ENCODE measurements around the gene HK3.

Gene HK3

DNA sequence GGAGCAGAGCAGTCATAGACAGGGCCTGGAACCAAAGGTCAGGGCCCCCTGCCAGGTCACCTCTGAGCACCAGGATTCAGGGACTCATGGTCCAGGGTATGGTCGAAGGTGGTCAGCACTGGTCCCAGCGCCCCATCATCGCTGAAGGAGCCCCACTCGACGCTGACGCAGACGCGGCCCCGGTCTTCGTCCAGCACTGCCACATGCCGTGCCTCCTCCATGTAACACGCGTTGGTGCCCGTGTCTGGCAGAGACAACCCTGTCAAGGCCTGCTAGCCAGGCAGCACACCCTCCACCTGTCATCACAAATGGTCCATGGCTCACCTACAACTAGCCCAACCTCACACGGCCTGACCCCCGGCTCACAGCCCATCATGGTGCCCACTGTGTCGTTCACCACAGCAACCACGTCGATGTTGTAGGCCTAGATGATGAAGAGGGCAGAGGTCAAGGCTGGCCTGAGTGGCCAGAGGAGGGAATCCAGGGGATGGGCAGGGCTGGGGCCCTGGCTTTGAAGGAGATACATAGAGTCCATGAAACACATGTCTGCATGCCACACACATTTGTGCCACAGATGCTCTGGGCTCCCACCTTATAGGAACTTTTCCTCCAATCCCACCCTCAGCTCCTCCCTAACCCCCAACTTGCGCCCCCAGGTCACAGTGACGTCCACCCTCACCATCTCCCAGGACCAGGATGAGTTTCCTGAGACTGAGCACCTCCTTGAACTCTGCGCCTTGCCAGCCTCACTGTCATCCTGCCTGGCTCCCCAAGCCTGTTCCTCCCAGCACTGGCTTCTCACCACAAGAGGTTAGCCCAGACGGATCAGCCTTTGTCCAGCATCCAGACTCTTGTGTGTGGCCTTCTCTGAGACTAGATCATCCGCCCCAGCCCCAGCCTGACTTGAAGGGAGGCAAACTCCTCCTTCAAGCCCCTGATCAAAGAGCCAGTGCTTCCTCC, 9.5 kb downstream of the HK3 start:
- Histone ChIP-seq H3K27me3 (peaks cover 0 to 5% of the 10 kb centered on the region in 2 donors), H3K36me3 (no peaks in the 10 kb centered on the region), H3K27ac (no peak overlapping the region), H3K4me1 (no peaks in the 10 kb centered on the region), H3K9me3 (no peaks in the 10 kb centered on the region), H3K4me3 (no peak overlapping the region)
- intact Hi-C loops (cut with DNase I; ENCODE audit: low total_unique reads): loop anchor here (10.0 kb wide), 1 partner anchor 315 kb away; no protein-coding TSS in a partner anchor
- TF ChIP-seq, protein P1, sequence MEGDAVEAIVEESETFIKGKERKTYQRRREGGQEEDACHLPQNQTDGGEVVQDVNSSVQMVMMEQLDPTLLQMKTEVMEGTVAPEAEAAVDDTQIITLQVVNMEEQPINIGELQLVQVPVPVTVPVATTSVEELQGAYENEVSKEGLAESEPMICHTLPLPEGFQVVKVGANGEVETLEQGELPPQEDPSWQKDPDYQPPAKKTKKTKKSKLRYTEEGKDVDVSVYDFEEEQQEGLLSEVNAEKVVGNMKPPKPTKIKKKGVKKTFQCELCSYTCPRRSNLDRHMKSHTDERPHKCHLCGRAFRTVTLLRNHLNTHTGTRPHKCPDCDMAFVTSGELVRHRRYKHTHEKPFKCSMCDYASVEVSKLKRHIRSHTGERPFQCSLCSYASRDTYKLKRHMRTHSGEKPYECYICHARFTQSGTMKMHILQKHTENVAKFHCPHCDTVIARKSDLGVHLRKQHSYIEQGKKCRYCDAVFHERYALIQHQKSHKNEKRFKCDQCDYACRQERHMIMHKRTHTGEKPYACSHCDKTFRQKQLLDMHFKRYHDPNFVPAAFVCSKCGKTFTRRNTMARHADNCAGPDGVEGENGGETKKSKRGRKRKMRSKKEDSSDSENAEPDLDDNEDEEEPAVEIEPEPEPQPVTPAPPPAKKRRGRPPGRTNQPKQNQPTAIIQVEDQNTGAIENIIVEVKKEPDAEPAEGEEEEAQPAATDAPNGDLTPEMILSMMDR (IDR thresholded peaks at IDR 0.05): no peak
- no peak for DNase-seq

DNA sequence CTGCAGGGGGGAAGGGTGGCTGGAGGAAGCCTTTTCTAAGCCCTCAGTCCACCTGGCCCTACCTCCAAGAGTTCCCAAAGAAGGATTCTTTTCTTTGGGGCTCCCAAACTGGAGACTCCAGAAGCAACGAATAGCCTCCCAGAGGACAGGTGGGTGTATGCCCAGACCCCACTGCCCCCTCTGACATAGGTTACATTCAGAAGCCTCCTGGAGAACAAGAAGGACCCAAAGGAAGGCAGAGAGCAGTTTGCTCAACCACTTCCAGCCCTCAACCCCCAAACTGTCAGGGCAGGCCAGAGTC, 10.3 kb downstream of the HK3 start:
- Histone ChIP-seq H3K4me3 (no peak overlapping the region), H3K4me1 (no peaks in the 10 kb centered on the region), H3K27me3 (peaks cover 0 to 5% of the 10 kb centered on the region in 2 donors), H3K9me3 (no peaks in the 10 kb centered on the region), H3K36me3 (no peaks in the 10 kb centered on the region), H3K27ac (no peak overlapping the region)
- DNase-seq: no peak
- intact Hi-C loops (cut with DNase I; ENCODE audit: low total_unique reads): loop anchor here (10.0 kb wide), 1 partner anchor 314 kb away; no protein-coding TSS in a partner anchor
- TF ChIP-seq, protein P1 (IDR thresholded peaks at IDR 0.05): no peak

DNA sequence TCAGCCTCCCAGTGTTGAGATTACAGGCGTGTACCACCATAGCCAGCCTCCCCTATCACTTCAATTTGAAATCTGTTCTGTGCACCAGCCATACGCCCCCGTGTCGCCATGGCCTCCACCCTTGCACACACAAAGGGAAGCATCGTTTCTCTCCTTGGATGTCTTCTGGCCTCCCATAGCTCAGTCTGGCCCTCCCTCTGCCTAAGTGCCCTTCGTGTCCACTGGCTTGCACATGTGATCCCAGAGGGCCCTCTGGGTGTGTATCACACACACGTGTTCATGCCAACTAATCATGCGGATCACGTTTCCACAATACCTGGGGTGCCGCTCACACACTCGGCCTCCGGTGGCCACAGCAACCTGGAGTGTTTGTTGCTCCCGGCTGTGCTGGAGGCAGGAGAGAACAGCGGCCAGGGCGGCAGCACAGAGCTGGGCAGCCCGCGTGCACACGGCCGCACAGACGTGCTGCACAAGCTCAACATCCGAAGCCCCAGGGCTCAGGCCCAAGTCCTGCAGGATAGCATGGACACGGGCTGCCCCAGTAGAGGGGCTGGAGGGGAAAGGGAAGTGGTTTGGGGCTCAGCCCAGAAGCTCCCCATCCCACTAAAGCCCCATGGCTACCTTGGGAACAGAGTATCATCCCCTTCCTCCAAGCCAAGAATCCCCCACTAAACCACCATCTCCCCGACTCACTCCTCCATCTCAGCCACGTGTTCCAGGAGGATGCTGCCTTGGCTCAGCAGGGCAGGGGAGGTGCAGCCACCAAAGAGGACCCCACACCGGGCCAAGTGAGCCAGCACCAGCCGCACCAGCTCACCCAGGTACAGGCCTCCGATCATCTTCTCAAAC, 10.9 kb downstream of the HK3 start:
- Histone ChIP-seq H3K4me1 (no peaks in the 10 kb centered on the region), H3K4me3 (no peak overlapping the region), H3K9me3 (no peaks in the 10 kb centered on the region), H3K36me3 (no peaks in the 10 kb centered on the region), H3K27ac (no peak overlapping the region), H3K27me3 (peaks cover 0 to 5% of the 10 kb centered on the region in 2 donors)
- TF ChIP-seq, protein P1 (IDR thresholded peaks at IDR 0.05): no peak
- intact Hi-C loops (cut with DNase I; ENCODE audit: low total_unique reads): loop anchor here (10.0 kb wide), 1 partner anchor 313 kb away; no protein-coding TSS in a partner anchor
- no peak for DNase-seq

GRCh38 chr5:176887252-176887849, 11.8 kb downstream of the HK3 start:
- peaks cover 0 to 5% of the 10 kb centered on the region in 2 donors for H3K27me3 ChIP-seq
- no peak for DNase-seq
- H3K9me3 ChIP-seq: no peaks in the 10 kb centered on the region
- H3K36me3 ChIP-seq: no peaks in the 10 kb centered on the region
- H3K4me3 ChIP-seq: no peak overlapping the region
- H3K27ac ChIP-seq: no peak overlapping the region
- H3K4me1 ChIP-seq: no peaks in the 10 kb centered on the region
- TF ChIP-seq, protein P1 (IDR thresholded peaks at IDR 0.05): no peak
- intact Hi-C loops (cut with DNase I; ENCODE audit: low total_unique reads): loop anchor here (10.0 kb wide), 1 partner anchor 313 kb away; no protein-coding TSS in a partner anchor

Measured in tibial artery (tissue), 4 donors.